Activated CD8-positive, alpha-beta T cell treated with anti-CD3 and anti-CD28 coated beads, Interleukin-2, amount 10 ng/mL, durations not matched to agents 7 days and 5 days (primary cell): ENCODE results near the gene FOXC2. TPM values are rescaled to one million over a fixed set of nuclear protein-coding genes. Genes with fewer than 3 reads are reported as not detected.
A peak's percentile ranks its signal among the peaks of the same experiment; 100 is the strongest.

ENCODE experiments used
- ATAC-seq: fragments of 150-1000 bp; cut with Tn5 transposase; one replicate; pipeline ENCODE4 v1.10.0; 2021; ENCODE audit warnings: moderate library complexity
- CTCF ChIA-PET: fragments of 350-600 bp; sonication (Branson Sonifier 250); formaldehyde crosslinking; loops from one replicate; lab custom pipeline; 2021; ENCODE audit warnings: antibody characterized with exemption; lab: Charles Lee
- POLR2A ChIA-PET: fragments of 350-600 bp; sonication (Branson Sonifier 250); formaldehyde crosslinking; loops from one replicate; lab custom pipeline; 2021; ENCODE audit warnings: antibody characterized with exemption; lab: Charles Lee
- DNase-seq: peaks from one replicate; pipeline ENCODE4 v3.0.0-alpha.2; 2020
- H3K27ac Mint-ChIP-seq: one replicate; pipeline ENCODE4 v1.8.0; 2021; ENCODE audit warnings: mild to moderate bottlenecking, mixed read lengths
- H3K27me3 Mint-ChIP-seq: one replicate; pipeline ENCODE4 v1.8.0; 2021; ENCODE audit warnings: low read depth, mixed read lengths
- H3K36me3 Mint-ChIP-seq: one replicate; pipeline ENCODE4 v1.8.0; 2021; ENCODE audit warnings: low read depth, mixed read lengths
- H3K4me1 Mint-ChIP-seq: one replicate; pipeline ENCODE4 v1.8.0; 2021; ENCODE audit warnings: low read depth, mixed read lengths
- H3K4me3 Mint-ChIP-seq: one replicate; pipeline ENCODE4 v1.8.0; 2021; ENCODE audit warnings: mild to moderate bottlenecking, mixed read lengths
- H3K9me3 Mint-ChIP-seq: one replicate; pipeline ENCODE4 v1.8.0; 2022; ENCODE audit warnings: mixed read lengths; ENCODE audit not compliant: insufficient read depth
- total RNA-seq, 2 experiments: library from RNA; stranded (reverse); gene quantifications; one replicate each; pipeline ENCODE4 v1.2.3, GENCODE V29; 2021

Gene FOXC2
- total RNA-seq, 2 experiments from 2014 or later = not detected

GRCh38 chr16:86549076-86549892 lies 17.3 kb upstream of the FOXC2 start:
- CTCF ChIA-PET = no interaction called here
- DNase-seq = no peak
- H3K4me3 Mint-ChIP-seq = no peak overlapping the region
- peak; percentile 45 for ATAC-seq
- POLR2A ChIA-PET = no interaction called here
- peaks cover 13% of the 10 kb centered on the region for H3K4me1 Mint-ChIP-seq
- no peaks in the 10 kb centered on the region for H3K27me3 Mint-ChIP-seq
- no peaks in the 10 kb centered on the region for H3K9me3 Mint-ChIP-seq
- H3K36me3 Mint-ChIP-seq = peaks cover 27% of the 10 kb centered on the region
- H3K27ac Mint-ChIP-seq = no peak overlapping the region

GRCh38 chr16:86549893-86550190 lies 16.8 kb upstream of the FOXC2 start:
- ATAC-seq = no peak
- H3K9me3 Mint-ChIP-seq = no peaks in the 10 kb centered on the region
- ChIA-PET POLR2A (no interaction called here), CTCF (interaction anchor here (2.1 kb wide), 1 partner anchor 15 kb away, joined by 7 read pairs; no protein-coding TSS in a partner anchor)
- no peak for DNase-seq
- peaks cover 17% of the 10 kb centered on the region for H3K4me1 Mint-ChIP-seq
- no peak overlapping the region for H3K4me3 Mint-ChIP-seq
- peaks cover 21% of the 10 kb centered on the region for H3K36me3 Mint-ChIP-seq
- H3K27me3 Mint-ChIP-seq = no peaks in the 10 kb centered on the region
- no peak overlapping the region for H3K27ac Mint-ChIP-seq

DNA sequence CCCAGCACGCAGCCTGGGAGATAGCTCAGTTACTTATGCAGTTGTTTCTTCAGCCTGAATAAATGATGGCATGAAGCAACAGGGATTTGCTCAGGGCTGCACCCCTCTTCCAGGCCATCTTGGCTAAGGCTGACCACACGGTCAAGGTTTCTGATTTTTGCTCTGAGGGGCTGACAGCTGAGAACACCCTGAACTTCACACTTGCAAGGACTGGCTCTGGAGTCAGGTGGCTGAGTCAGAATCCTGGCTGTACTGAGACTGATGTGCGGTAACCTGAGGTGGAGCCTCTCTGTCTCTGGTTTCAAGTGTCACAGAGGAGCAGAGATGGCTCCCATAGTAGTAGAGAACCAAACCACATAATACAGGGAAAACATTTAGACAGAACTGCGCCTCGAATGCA lies 16.3 kb upstream of the FOXC2 start:
- H3K36me3 Mint-ChIP-seq = peaks cover 20% of the 10 kb centered on the region
- DNase-seq = no peak
- no peaks in the 10 kb centered on the region for H3K9me3 Mint-ChIP-seq
- POLR2A ChIA-PET = no interaction called here
- H3K27ac Mint-ChIP-seq = no peak overlapping the region
- no peak overlapping the region for H3K4me3 Mint-ChIP-seq
- H3K27me3 Mint-ChIP-seq = no peaks in the 10 kb centered on the region
- H3K4me1 Mint-ChIP-seq = peaks cover 20% of the 10 kb centered on the region
- CTCF ChIA-PET = interaction anchor here (2.1 kb wide), 1 partner anchor 14 kb away, joined by 7 read pairs; no protein-coding TSS in a partner anchor
- ATAC-seq = no peak

GRCh38 chr16:86553356-86553755 lies 13.3 kb upstream of the FOXC2 start:
- H3K4me1 Mint-ChIP-seq = peaks cover 20% of the 10 kb centered on the region
- H3K4me3 Mint-ChIP-seq = peak overlapping the region; percentile 92
- DNase-seq = no peak

GRCh38 chr16:86554599-86554916 lies 12.1 kb upstream of the FOXC2 start:
- DNase-seq = no peak
- no peaks in the 10 kb centered on the region for H3K27me3 Mint-ChIP-seq
- peaks cover 15% of the 10 kb centered on the region for H3K36me3 Mint-ChIP-seq
- CTCF ChIA-PET = interaction anchor here (0.8 to 1.6 kb wide), 3 partner anchors 10 to 1815 kb away, joined by 3 read pairs; no protein-coding TSS in a partner anchor
- H3K9me3 Mint-ChIP-seq = no peaks in the 10 kb centered on the region
- ATAC-seq = peak; percentile 2
- peak overlapping the region; percentile 98 for H3K27ac Mint-ChIP-seq
- peak overlapping the region; percentile 92 for H3K4me3 Mint-ChIP-seq
- POLR2A ChIA-PET = no interaction called here
- H3K4me1 Mint-ChIP-seq = peaks cover 14% of the 10 kb centered on the region

More at GRCh38 chr16:86553356-86553755, 13.3 kb upstream of the FOXC2 start:
- Mint-ChIP-seq H3K36me3 (peaks cover 15% of the 10 kb centered on the region), H3K27ac (no peak overlapping the region), H3K9me3 (no peaks in the 10 kb centered on the region), H3K27me3 (no peaks in the 10 kb centered on the region)
- POLR2A ChIA-PET = no interaction called here
- CTCF ChIA-PET = interaction anchor here (1.6 kb wide), 1 partner anchor 11 kb away, joined by 3 read pairs; no protein-coding TSS in a partner anchor
- no peak for ATAC-seq

DNA sequence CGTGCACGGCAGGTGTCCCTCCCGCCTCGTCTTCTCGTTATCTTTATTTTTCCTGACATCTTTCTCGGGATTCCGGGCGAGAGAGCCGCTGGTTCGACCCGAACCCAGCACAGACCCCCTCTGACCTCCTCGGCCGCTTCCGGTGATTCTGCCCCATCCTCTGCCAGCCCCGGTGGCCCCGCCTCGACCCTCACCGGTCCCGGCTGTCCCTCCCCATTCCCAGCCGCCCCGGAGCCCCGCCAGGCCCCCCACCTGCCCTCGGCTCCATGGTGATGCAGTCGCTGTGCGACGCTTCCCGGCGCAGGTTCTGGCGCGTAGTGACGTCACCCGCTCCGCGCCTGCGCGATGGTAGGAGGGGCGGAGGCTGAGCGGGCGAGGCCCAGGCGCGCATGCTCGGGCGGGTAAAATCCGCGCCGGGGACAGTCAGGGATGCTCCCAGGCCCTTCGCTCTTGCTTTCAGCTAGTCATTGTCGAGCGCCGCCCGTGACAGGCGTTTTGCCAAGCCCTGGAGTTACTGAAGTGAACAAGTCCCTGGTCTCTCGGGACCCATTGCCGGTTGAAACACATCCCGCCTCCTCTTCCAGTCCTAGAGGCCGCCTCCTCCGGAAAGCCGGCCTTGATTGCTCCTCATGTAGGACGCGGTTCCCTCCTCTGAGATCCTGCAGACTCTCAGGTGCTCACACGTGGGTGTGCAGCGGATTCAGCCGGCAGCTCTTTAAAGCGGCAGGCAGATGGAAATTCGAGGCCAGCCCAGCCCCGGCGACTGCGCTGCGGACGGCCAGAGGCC lies 11.5 kb upstream of the FOXC2 start, which contains the start of gene MTHFSD:
Gene MTHFSD, minus strand, starts transcription at position 319 of the 787 bp plus-strand sequence. Its CDS starts 51 bp downstream, at position 268.
- Mint-ChIP-seq H3K36me3 (peaks cover 15% of the 10 kb centered on the region), H3K4me3 (peak within 1 kb of the TSS; percentile 92), H3K27ac (peak within 1 kb of the TSS; percentile 98), H3K27me3 (no peaks in the 10 kb centered on the region), H3K4me1 (peaks cover 14% of the 10 kb centered on the region), H3K9me3 (no peaks in the 10 kb centered on the region)
- ChIA-PET POLR2A (interaction anchor here (0.7 kb wide), 1 partner anchor 15 kb away, joined by 4 read pairs; no protein-coding TSS in a partner anchor), CTCF (interaction anchor here (0.6 to 0.8 kb wide), 3 partner anchors 34 to 1816 kb away, joined by 3 to 5 read pairs (median 3); no protein-coding TSS in a partner anchor)
- peak; percentile 97 for ATAC-seq
- peak; percentile 94 for DNase-seq

DNA sequence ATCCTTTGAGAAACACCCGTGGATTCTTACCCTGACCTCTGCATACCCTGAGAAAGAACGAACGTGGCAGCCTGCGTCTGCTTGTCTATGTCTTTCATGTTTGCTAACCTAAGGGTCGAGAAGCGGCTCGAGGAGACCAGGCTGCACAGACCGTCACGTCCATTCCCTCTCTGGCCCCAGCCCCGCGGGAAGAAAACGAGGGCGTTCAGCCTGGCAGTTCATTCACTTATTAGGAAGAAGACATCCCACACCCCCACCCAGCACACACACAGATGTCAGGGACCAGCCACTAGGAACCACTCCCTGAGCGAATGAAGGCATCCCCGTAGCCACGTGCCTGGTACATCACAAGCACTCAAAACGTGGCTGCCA lies 10.9 kb upstream of the FOXC2 start:
- no peak for DNase-seq
- no peaks in the 10 kb centered on the region for H3K9me3 Mint-ChIP-seq
- H3K27me3 Mint-ChIP-seq = no peaks in the 10 kb centered on the region

DNA sequence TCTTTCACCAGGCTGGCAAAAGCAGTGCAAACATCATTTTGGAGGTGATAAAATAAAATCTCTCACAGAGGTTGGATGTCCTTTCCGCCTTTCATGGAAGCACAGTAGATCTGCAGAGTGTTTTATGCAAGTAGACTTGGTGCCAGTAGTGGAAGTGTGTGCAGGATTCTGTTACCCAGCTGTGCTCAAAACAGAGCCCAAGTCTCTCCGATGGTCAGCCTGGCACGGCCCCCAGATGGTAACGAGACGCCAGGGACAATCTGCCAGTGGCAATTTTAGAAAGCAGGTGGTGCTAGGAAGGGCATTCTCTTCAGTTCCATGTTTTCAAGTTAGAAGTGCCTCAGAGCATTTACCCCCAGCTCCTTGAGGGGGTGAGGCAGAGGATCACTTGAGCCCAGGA lies 10.1 kb upstream of the FOXC2 start:
- ChIA-PET POLR2A (no interaction called here), CTCF (no interaction called here)
- Mint-ChIP-seq H3K27me3 (peaks cover 3% of the 10 kb centered on the region), H3K4me1 (peaks cover 14% of the 10 kb centered on the region), H3K36me3 (peaks cover 14% of the 10 kb centered on the region), H3K4me3 (no peak overlapping the region), H3K27ac (no peak overlapping the region), H3K9me3 (no peaks in the 10 kb centered on the region)
- ATAC-seq = no peak
- DNase-seq = no peak

More for the DNA sequence above, 10.9 kb upstream of the FOXC2 start:
- ChIA-PET POLR2A (interaction anchor here (0.7 kb wide), 1 partner anchor 15 kb away, joined by 4 read pairs; no protein-coding TSS in a partner anchor), CTCF (interaction anchor here (0.6 kb wide), 1 partner anchor 35 kb away, joined by 5 read pairs; no protein-coding TSS in a partner anchor)
- ATAC-seq = no peak
- H3K4me1 Mint-ChIP-seq = peaks cover 14% of the 10 kb centered on the region
- H3K36me3 Mint-ChIP-seq = peaks cover 14% of the 10 kb centered on the region
- peak overlapping the region; percentile 92 for H3K4me3 Mint-ChIP-seq
- H3K27ac Mint-ChIP-seq = peak overlapping the region; percentile 98

GRCh38 chr16:86557587-86557986 lies 9.0 kb upstream of the FOXC2 start:
- no peak overlapping the region for H3K4me3 Mint-ChIP-seq
- H3K4me1 Mint-ChIP-seq = peaks cover 14% of the 10 kb centered on the region
- peaks cover 12% of the 10 kb centered on the region for H3K36me3 Mint-ChIP-seq
- H3K27ac Mint-ChIP-seq = no peak overlapping the region
- CTCF ChIA-PET = no interaction called here
- H3K9me3 Mint-ChIP-seq = no peaks in the 10 kb centered on the region
- POLR2A ChIA-PET = no interaction called here
- ATAC-seq = no peak
- peaks cover 5% of the 10 kb centered on the region for H3K27me3 Mint-ChIP-seq
- DNase-seq = no peak

- no peak for ATAC-seq
- CTCF ChIA-PET = interaction anchor here (0.6 to 1.3 kb wide), 2 partner anchors 504 to 858 kb away, joined by 3 to 5 read pairs; no protein-coding TSS in a partner anchor
- H3K36me3 Mint-ChIP-seq = peaks cover 9% of the 10 kb centered on the region
- H3K27ac Mint-ChIP-seq = no peak overlapping the region
- H3K27me3 Mint-ChIP-seq = peaks cover 5% of the 10 kb centered on the region
- H3K4me1 Mint-ChIP-seq = peaks cover 17% of the 10 kb centered on the region
- POLR2A ChIA-PET = interaction anchor here (0.7 kb wide), 1 partner anchor 357 kb away, joined by 3 read pairs; no protein-coding TSS in a partner anchor
- H3K9me3 Mint-ChIP-seq = no peaks in the 10 kb centered on the region
- H3K4me3 Mint-ChIP-seq = no peak overlapping the region
- DNase-seq = no peak
Measured at GRCh38 chr16:86558355-86559193, 8.1 kb upstream of the FOXC2 start.

DNA sequence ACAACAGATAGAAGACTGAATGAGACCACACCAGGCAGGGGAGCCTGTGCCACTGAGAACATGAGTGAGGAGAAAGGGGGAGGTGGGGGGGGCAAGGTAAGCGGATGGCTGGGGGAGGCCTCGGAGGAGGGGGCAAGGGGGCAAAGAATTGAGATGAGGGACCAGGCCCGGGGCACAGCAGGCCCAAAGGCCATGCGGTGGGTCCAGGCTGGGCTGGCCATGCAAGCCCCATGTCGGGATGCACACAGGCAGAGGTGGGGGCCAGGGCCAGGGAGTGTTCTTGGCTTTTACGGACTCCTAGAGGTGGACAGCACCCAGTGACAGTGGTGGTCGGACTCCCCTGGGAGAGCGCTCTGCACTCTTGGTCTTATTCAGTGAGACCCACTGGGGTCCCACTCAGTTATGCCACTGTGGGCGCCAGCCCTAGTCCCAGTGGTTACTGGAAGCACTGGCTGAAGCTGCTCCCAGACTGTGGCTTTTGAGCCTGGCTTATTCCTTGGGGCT lies 6.8 kb upstream of the FOXC2 start:
- no peak overlapping the region for H3K27ac Mint-ChIP-seq
- H3K9me3 Mint-ChIP-seq = no peaks in the 10 kb centered on the region
- ATAC-seq (no peak), DNase-seq (no peak)
- peaks cover 12% of the 10 kb centered on the region for H3K4me1 Mint-ChIP-seq
- H3K36me3 Mint-ChIP-seq = peaks cover 2% of the 10 kb centered on the region
- H3K4me3 Mint-ChIP-seq = no peak overlapping the region
- H3K27me3 Mint-ChIP-seq = peaks cover 18% of the 10 kb centered on the region
- CTCF ChIA-PET = no interaction called here
- POLR2A ChIA-PET = no interaction called here
